Fibroblast of lung (primary cell): ENCODE results near the gene IP6K3. TPM values are rescaled to one million over a fixed set of nuclear protein-coding genes. Genes with fewer than 3 reads are reported as not detected.
A peak's percentile ranks its signal among the peaks of the same experiment; 100 is the strongest.

Experiments used
- DNase-seq, 2 donors: peaks; one replicate each; pipeline versions ENCODE4 v3.0.0 to v3.0.0-alpha.2; 2010; ENCODE audit warnings: low read depth in 2 of 2
- H2AFZ ChIP-seq: 2 replicates; pipeline ENCODE4 v1.5.1; 2012; ENCODE audit warnings: low read length, control low read depth, inconsistent platforms
- H3K27ac ChIP-seq: 2 replicates; pipeline ENCODE4 v1.5.1; 2011; ENCODE audit warnings: low read length, control low read depth; ENCODE audit not compliant: insufficient read depth
- H3K27me3 ChIP-seq: 2 replicates; pipeline ENCODE4 v1.5.1; 2011; ENCODE audit warnings: mild to moderate bottlenecking, low read length; ENCODE audit not compliant: control insufficient read depth, insufficient read depth
- H3K36me3 ChIP-seq: 2 replicates; pipeline ENCODE4 v1.5.1; 2011; ENCODE audit warnings: low read length; ENCODE audit not compliant: control insufficient read depth, insufficient read depth
- H3K4me1 ChIP-seq: 2 replicates; pipeline ENCODE4 v1.5.1; 2011; ENCODE audit warnings: low read length; ENCODE audit not compliant: control insufficient read depth, insufficient read depth; ENCODE audit errors: extremely low read depth
- H3K4me2 ChIP-seq: 2 replicates; pipeline ENCODE4 v1.5.1; 2011; ENCODE audit warnings: low read length, control low read depth; ENCODE audit not compliant: insufficient read depth; ENCODE audit errors: extremely low read depth
- H3K4me3 ChIP-seq, 4 experiments: fragments of 200-600 bp in 1 of 4; sonication (generic) in 1 of 4; replicated peaks in 1 of 4; 2 replicates each; pipeline ENCODE4 v1.5.1; 2011 to 2016; ENCODE audit warnings: low read length in 4 of 4, low read depth in 3 of 4, mild to moderate bottlenecking in 3 of 4, control low read depth in 2 of 4, inconsistent platforms in 1 of 4, mixed read lengths in 1 of 4; ENCODE audit not compliant: insufficient read depth in 1 of 4; ENCODE audit errors: control extremely low read depth in 1 of 4
- H3K79me2 ChIP-seq: 2 replicates; pipeline ENCODE4 v1.5.1; 2012; ENCODE audit warnings: mild to moderate bottlenecking, low read length, inconsistent platforms; ENCODE audit not compliant: control insufficient read depth, insufficient read depth
- H3K9ac ChIP-seq: 2 replicates; pipeline ENCODE4 v1.5.1; 2011; ENCODE audit warnings: mild to moderate bottlenecking, low read length, control low read depth; ENCODE audit not compliant: insufficient read depth
- H3K9me3 ChIP-seq: 2 replicates; pipeline ENCODE4 v1.5.1; 2012; ENCODE audit warnings: low read depth, low read length; ENCODE audit not compliant: control insufficient read depth, insufficient read depth
- H4K20me1 ChIP-seq: 2 replicates; pipeline ENCODE4 v1.5.1; 2011; ENCODE audit warnings: low read length; ENCODE audit not compliant: control insufficient read depth, insufficient read depth; ENCODE audit errors: extremely low read depth
- CTCF ChIP-seq, 2 donors: IDR thresholded peaks in 1 of 2; conservative IDR thresholded peaks in 1 of 2; 1 replicate in 1 of 2; 2 replicates in 1 of 2; pipeline ENCODE4 v1.5.1; 2011 to 2012; ENCODE audit warnings: low read length in 2 of 2, control low read depth in 1 of 2, inconsistent platforms in 1 of 2, low read depth in 1 of 2, mild to moderate bottlenecking in 1 of 2
- EZH2 ChIP-seq: IDR thresholded peaks from 2 replicates; pipeline ENCODE4 v1.5.1; 2012; ENCODE audit warnings: low read length, control low read depth, mild to moderate bottlenecking; ENCODE audit errors: missing control alignments
- polyA plus RNA-seq, 2 donors: library from polyadenylated mRNA; depleted of rRNA in 1 of 2; stranded (reverse) in 1 of 2; unstranded in 1 of 2; fragments of >200 nt; gene quantifications; 2 replicates each; pipeline ENCODE4 v1.2.1, GENCODE V29; 2011 to 2012; ENCODE audit warnings: missing spikeins in 1 of 2
- total RNA-seq: library from RNA; depleted of rRNA; stranded (reverse); fragments of >200 nt; gene quantifications from 2 replicates; pipeline ENCODE4 v1.2.1, GENCODE V29; 2014

Gene IP6K3
- total and polyA plus RNA-seq, 2 donors (not counting 1 experiment from before 2014, with no cell fraction given): 0.84 to 5.4 TPM

- Histone ChIP-seq H4K20me1 (no peaks in the 10 kb centered on the region), H3K79me2 (peaks cover 25% of the 10 kb centered on the region), H3K4me3 (no peak overlapping the region), H3K4me1 (peaks cover 3% of the 10 kb centered on the region), H3K27ac (no peak overlapping the region), H3K4me2 (no peak overlapping the region), H3K9me3 (no peaks in the 10 kb centered on the region), H2AFZ (no peak overlapping the region), H3K36me3 (peaks cover 35% of the 10 kb centered on the region), H3K9ac (no peak overlapping the region), H3K27me3 (no peaks in the 10 kb centered on the region)
- peak in 1 of 2 donors; percentile 76 for DNase-seq
- TF ChIP-seq CTCF (conservative IDR thresholded peaks at IDR 0.05 in 1 of 2, IDR thresholded peaks at IDR 0.05 in 1 of 2; ENCODE audit: low read depth in 1 of 2, low read length in 2 of 2) (no peak), EZH2 (no peak)
These were observed 34.6 kb upstream of the IP6K3 start for GRCh38 chr6:33781131-33781975.

DNA sequence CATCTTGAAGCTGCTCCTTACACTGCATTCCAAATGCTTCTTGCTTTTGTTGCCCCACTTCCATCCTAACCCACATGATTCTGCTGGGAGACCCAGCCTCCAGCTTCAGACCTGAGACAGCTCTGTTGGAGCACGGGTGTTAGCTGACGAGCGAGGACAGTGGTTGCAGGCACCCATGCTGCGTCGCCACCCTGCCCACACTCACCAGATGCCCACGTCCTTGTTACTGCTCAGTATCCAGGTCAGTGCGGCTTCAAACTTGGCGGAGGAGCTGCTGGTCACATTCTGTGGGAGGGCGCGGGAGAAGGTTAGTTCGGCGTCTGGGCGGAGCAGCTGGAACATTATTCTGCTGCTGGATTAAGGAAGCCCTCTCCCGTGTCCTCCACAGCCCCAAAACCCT lies 33.2 kb upstream of the IP6K3 start:
- Histone ChIP-seq H3K27me3 (no peaks in the 10 kb centered on the region), H2AFZ (no peak overlapping the region), H3K36me3 (peaks cover 39% of the 10 kb centered on the region), H3K27ac (no peak overlapping the region), H3K4me2 (no peak overlapping the region), H3K4me3 (no peak overlapping the region), H3K79me2 (peaks cover 10% of the 10 kb centered on the region), H4K20me1 (no peaks in the 10 kb centered on the region), H3K9me3 (no peaks in the 10 kb centered on the region), H3K9ac (no peak overlapping the region), H3K4me1 (peaks cover 3% of the 10 kb centered on the region)
- no peak for TF ChIP-seq EZH2
- no peak for TF ChIP-seq CTCF (conservative IDR thresholded peaks at IDR 0.05 in 1 of 2, IDR thresholded peaks at IDR 0.05 in 1 of 2; ENCODE audit: low read depth in 1 of 2, low read length in 2 of 2)
- no peak for DNase-seq

GRCh38 chr6:33779290-33779689 lies 32.6 kb upstream of the IP6K3 start:
- TF ChIP-seq EZH2: no peak
- peak in 1 of 2 donors; percentile 5 for TF ChIP-seq CTCF (conservative IDR thresholded peaks at IDR 0.05 in 1 of 2, IDR thresholded peaks at IDR 0.05 in 1 of 2; ENCODE audit: low read depth in 1 of 2, low read length in 2 of 2)
- Histone ChIP-seq H3K27me3 (no peaks in the 10 kb centered on the region), H3K4me3 (no peak overlapping the region), H3K4me2 (no peak overlapping the region), H4K20me1 (no peaks in the 10 kb centered on the region), H3K9me3 (no peaks in the 10 kb centered on the region), H2AFZ (no peak overlapping the region), H3K27ac (no peak overlapping the region), H3K36me3 (peaks cover 39% of the 10 kb centered on the region), H3K9ac (no peak overlapping the region), H3K4me1 (peaks cover 3% of the 10 kb centered on the region), H3K79me2 (peaks cover 5% of the 10 kb centered on the region)
- no peak for DNase-seq
